GM04504 (cell line): Measurements from ENCODE around the gene CACNA2D3.

ENCODE experiments used
- DNase-seq: peaks from one replicate; pipeline ENCODE4 v3.0.0-alpha.2; 2012; ENCODE audit warnings: low read depth

Gene CACNA2D3

GRCh38 chr3:54127499-54128056 is 5.2 kb downstream of the CACNA2D3 start:
- no peak for DNase-seq

- no peak for DNase-seq
Observed at GRCh38 chr3:54131026-54131605, 8.8 kb downstream of the CACNA2D3 start.

DNA sequence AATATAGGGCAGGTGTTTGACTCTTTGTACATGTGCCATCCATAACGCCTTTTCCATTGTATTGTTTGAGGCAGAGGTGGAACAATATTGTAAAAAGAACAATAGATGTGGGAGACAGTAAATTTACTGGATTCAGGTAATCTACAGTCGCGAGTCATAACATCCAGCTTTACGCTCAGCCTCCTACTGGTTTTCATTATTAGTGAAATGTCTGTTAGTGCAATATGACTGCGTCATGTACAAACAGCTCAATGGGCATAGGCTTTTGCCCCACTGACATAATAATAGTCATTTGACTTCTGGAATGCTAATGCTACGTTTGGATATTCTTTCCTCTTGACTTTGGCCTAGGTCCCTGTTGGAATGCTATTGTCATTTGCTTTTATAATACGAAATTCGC is 9.5 kb downstream of the CACNA2D3 start:
- no peak for DNase-seq

DNA sequence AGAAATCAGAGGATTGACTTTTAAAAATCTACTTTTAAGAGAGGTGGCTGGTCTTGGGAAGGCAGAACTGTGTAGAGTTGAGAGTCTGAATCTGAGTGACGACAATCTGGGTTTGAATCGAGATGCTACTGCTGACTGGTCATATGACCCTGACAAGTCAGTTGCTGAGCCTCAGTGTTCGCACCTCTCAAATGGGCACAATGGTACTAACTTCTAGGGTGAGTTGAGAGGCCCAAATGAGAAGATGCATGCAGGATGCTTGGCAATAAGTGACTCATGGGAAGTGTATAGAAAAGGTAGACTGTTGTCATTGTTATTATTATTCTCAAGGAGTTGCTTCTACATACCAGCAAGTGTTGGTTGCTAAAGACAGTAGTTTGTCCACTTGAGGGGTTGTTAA is 10.3 kb downstream of the CACNA2D3 start:
- no peak for DNase-seq

DNA sequence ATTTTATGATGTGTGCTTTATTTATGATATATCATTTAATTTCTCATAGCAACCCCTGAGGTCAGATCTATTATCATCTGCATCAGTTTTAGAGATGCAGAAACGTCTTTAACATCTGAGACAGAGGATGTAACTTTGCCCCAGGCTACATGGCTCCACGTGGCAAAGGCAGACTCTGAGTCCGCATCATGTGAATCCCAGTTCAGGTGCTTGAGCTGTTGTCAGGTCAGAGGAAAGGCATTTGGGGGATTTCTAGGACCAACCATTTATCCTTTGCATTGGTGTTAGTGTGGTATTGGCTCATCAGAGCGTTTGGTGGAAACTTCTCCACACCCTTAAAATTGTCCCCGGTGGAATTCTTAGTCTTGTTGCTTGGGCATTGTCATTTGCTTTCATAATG is 10.8 kb downstream of the CACNA2D3 start:
- no peak for DNase-seq

DNA sequence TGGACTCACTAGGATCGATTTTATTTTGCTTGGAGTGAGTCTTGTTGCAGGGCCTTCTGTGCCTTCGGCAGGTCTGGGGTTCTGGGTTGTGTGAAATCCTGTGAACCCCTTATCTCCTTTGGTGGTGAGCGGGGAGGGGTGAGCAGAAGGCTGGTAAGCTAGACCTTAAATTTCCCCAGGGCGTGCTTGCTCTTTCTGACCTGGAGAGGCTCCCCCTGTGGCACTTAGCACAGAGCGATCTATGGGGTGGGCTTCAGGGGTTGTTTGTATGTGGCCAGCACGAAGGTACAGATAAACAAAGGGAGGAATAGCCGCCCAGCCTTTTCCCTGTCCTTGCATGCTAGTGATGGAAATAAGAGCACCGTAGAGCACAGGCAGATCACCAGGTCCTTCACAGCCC is 11.8 kb downstream of the CACNA2D3 start:
- no peak for DNase-seq

DNA sequence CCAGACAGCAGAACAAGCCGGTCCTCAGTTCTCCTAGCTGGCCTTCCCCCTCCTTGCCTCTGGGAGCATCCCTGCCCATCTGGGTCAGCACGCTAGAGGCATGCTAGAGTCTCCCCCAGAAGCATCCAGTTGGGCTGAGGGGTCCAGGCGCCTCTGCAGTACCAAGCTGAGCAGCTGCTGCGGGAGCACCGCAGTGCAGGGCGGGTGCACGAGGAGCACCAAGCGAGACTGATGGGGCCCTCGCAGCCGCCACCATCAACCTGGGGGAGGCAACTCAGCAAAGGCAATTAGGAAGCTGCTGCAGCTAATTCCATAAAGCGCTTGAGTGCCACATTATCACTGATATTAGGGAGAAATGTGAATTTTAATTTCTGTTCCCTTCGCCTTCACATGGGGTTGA is 12.4 kb downstream of the CACNA2D3 start:
- no peak for DNase-seq

- no peak for DNase-seq
Observed at GRCh38 chr3:54137311-54137710, 15.0 kb downstream of the CACNA2D3 start.

DNA sequence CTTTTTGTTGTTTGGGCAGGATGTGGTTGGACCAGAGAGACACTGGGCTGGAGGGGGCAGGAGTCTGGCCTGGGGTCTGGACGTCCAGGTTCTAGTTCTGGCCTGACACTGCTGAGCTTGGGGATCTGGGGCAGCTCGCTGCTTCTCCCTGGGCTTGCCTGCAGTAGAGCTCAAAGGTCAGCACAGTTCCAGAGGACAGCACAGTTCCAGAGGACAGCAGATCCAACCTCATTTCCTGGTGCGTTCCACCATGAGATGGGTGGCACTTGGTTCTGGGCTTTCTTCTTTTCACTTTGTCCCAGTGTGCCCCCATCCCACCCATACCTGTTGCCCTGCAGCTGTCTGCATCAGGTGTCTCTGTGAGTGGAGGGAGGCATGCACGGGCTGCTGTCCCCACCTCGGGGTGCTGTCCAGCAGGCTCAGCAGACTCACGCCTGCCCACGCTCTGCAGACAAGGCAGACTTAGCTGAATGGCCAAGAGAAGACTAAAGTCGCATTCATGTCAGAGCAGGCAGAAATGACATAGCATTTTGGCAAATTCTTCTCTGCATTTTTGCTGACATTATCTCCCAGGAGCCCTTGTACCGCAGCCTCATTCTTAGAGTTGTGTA is 16.7 kb downstream of the CACNA2D3 start:
- DNase-seq = no peak

- no peak for DNase-seq
Observed at GRCh38 chr3:54139630-54140029, 17.3 kb downstream of the CACNA2D3 start.

GRCh38 chr3:54144284-54144683 is 21.9 kb downstream of the CACNA2D3 start:
- no peak for DNase-seq

- no peak for DNase-seq
Observed at GRCh38 chr3:54146506-54147239, 24.3 kb downstream of the CACNA2D3 start.

- no peak for DNase-seq
Observed at GRCh38 chr3:54150864-54151467, 28.6 kb downstream of the CACNA2D3 start.

DNA sequence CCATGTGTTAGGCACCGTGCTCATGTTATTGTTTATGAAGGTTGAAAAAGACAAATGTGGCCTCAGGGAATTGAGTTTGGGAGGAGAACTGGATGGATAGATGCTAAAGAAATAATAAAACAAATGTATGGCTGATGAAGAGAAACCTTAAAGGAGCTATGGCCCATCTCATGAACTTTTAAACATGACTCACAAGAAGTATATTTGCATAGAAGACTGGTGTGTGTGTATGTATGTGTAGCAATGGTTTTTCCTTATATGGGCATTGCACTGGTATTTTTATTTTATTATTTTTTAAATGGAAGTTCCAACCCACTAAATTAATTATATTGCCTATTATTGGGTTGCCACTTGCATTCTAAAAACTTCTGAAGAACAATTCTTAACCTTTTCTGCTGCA is 31.1 kb downstream of the CACNA2D3 start:
- no peak for DNase-seq

DNA sequence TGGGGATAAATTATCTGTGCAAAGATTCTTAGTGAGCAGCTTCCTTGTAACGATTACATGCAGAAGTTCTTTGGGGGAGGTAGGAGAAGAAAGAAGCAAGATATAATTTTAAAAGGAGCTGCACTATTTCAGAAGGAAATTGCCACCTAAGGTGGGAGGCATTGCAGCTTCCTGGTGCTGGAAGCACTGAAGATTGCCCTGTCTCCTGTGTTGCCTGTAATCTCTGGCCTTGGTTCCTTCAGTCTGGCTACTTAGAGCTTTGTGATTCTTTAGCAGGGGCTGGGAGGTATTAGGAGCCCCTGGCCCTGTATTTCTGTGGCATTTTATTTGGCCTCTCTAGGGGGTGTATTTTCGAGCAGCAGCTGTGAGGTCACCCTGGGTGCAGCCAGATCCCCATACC is 35.5 kb downstream of the CACNA2D3 start:
- DNase-seq = no peak

DNA sequence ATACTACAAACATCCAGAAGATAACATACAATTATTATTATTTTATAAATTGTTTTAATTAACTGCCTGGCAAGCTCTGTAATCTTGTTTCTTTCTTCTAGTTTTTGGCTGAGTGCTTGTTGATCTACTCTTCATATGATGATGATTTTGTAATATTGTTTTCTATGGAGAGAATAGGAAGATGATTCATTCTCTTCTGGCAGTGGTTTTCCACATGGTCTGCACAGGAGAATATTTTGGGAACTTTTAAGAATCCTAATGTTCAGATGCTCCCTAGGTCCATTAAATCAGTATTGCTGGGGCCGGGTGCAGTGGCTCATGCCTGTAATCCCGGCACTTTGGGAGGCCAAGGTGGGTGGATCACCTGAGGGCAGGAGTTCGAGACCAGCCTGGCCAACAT is 37.6 kb downstream of the CACNA2D3 start:
- no peak for DNase-seq

DNA sequence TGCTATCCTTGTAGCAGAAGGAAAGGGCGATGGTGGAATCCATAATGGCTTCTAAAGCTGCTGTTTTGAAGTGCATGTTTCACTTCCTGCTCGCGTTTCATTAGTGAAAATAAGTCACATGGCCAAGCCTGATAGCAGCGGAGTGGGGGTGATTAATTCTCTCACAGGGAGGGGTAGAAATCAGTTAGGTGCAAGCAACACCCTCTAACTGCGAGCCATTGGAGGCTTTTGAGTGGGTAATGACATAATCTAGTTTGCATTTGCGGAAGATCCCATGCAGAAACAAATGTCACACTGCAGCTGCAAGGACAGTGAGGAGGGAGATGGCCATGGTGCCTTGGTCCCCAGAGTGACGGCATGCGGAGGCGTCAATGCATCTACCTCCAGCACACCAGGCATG is 41.1 kb downstream of the CACNA2D3 start:
- no peak for DNase-seq

DNA sequence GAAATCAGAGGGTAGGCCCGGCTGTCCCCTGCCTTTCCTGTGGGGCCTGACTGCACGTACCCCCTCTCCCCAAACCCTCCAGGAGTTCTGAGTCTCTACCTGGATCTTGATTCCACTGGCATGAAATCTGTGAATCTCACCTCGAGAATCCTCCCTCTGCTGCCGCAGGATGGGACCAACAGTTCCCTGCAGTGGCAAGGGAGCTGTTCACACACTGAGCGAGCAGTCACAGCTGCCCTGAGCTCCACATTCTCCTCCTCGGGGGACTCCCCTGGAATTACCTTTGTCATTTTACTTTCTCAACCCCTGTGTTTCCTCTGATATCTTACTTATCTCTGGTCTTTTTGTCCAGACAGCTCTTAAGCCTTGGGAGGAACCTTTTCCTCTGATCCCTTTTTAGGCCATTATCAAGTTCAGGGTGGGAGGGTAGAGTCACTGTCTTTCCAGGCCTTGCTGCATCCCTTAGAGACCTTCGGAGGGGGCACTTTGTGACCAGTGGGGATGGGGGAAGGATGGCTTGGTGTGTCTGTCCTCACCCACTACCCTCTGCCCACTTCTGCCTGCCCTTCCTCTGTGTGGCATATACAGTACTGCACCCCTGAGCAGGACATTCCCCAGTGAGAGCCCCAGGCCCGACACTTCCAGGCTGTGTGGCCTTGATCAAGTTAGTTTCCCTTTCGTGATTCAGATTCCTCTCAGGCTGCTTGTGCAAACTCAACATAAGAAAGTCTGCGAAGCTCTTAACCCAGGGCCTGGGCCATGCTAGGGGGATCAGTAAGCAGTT is 42.0 kb downstream of the CACNA2D3 start:
- no peak for DNase-seq

DNA sequence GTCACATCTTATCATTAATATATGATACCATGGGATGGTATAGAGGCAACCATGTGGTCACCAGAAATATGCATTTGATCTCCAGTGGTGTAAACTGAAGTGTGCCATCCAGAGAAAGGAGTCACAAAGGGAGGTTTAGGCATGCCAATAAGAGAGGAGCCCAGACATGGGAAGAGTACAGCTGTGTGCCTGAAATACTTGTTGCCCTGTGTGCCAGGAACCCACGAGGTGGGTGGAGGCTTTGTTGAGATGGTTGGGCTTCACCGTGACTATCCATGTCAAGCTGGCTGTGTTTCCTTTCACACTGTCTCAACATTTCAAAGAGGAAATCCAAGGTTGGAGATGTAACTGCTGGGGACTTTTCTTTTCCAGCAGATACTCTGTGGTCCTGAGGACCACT is 43.5 kb downstream of the CACNA2D3 start:
- DNase-seq = no peak

DNA sequence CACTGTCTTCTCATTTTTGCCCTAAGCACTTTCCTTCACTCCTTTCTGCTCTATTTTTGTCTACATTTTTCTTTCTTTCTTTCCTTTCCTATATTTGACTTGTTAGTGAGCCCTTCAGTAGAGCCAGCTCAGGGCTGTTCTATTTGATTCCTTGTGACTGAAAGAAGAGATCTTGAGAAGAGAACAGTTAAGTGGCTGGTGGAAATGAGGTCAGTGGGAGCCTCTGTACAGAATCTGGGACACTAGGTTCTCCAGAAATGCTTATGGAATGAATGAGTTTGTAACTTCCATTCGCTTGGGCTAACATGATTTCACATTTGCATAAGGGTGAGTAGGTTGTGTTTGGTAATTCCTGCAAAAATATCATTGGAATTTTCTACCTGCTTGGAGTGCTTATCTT is 45.6 kb downstream of the CACNA2D3 start:
- DNase-seq = no peak

GRCh38 chr3:54168451-54168850 is 46.1 kb downstream of the CACNA2D3 start:
- no peak for DNase-seq

GRCh38 chr3:54169524-54169923 is 47.2 kb downstream of the CACNA2D3 start:
- no peak for DNase-seq
